HCT116 (cell line): ENCODE measurements around the gene MSI2. TPM values are rescaled to one million over a fixed set of nuclear protein-coding genes. Genes with fewer than 3 reads are reported as not detected.

Experiments used
- ATAC-seq: fragments of 200-7000 bp; cut with Tn5 transposase; 2 replicates; pipeline ENCODE4 v1.9.1; 2020; ENCODE audit warnings: mild to moderate bottlenecking, moderate library complexity
- BruUV-seq: library from RNA; stranded (reverse); fragments of 400-500 nt; replicated peaks from 2 replicates; lab custom pipeline; 2021; lab: Mats Ljungman, UMichigan
- CTCF ChIA-PET: fragments of 300-600 bp; sonication (Branson Sonifier 250); formaldehyde crosslinking; loops from one replicate; lab custom pipeline; 2021; ENCODE audit warnings: antibody characterized with exemption; lab: Charles Lee
- POLR2A ChIA-PET: fragments of 300-600, 350-600 bp; sonication (Branson Sonifier 250); formaldehyde crosslinking; loops from one replicate; lab custom pipeline; 2021; ENCODE audit warnings: antibody characterized with exemption; lab: Charles Lee
- RAD21 ChIA-PET, 2 experiments: fragments of 300-600 bp; sonication (Branson Sonifier 250); formaldehyde crosslinking; loops; one replicate each; lab custom pipeline; 2023; ENCODE audit warnings: low total read pairs in 2 of 2; ENCODE audit not compliant: uncharacterized antibody in 2 of 2, unreplicated experiment in 2 of 2, low non-redundant PET in 1 of 2; lab: Charles Lee
- DNase-seq: peaks from one replicate; pipeline ENCODE4 v3.0.0-alpha.2; 2010; ENCODE audit warnings: low read depth, low spot score
- H2AFZ ChIP-seq: fragments of 200-600 bp; shearing (Covaris generic), sonication (generic); 2 replicates; pipeline ENCODE4 v1.6.1; 2017; ENCODE audit warnings: low read depth, mixed run types, mixed read lengths, antibody characterized with exemption, low read length; ENCODE audit not compliant: poor library complexity, severe bottlenecking
- H3K27ac ChIP-seq: 2 replicates; pipeline ENCODE4 v1.5.1; 2012; ENCODE audit warnings: low read depth, low read length
- H3K27me3 ChIP-seq: fragments of 200-600 bp; sonication (generic); 2 replicates; pipeline ENCODE4 v1.6.1; 2016; ENCODE audit warnings: mixed run types, low read length, mixed read lengths; ENCODE audit not compliant: insufficient read depth
- H3K36me3 ChIP-seq, 2 experiments: fragments of 200-500 bp in 1 of 2; fragments of 200-600 bp in 1 of 2; sonication (Bioruptor generic) in 1 of 2; sonication (generic) in 1 of 2; 2 replicates each; pipeline versions ENCODE4 v1.5.1 to v1.6.1; 2014 to 2016; ENCODE audit warnings: low read length in 2 of 2, inconsistent platforms in 1 of 2, mixed read lengths in 1 of 2, mixed run types in 1 of 2; ENCODE audit not compliant: insufficient read depth in 2 of 2, control insufficient read depth in 1 of 2
- H3K4me1 ChIP-seq, 2 experiments: fragments of 200-600 bp in 1 of 2; sonication (generic) in 1 of 2; 2 replicates each; pipeline versions ENCODE4 v1.5.1 to v1.6.1; 2012 to 2017; ENCODE audit warnings: low read length in 2 of 2, inconsistent platforms in 1 of 2, mild to moderate bottlenecking in 1 of 2, mixed read lengths in 1 of 2, mixed run types in 1 of 2, moderate library complexity in 1 of 2; ENCODE audit not compliant: insufficient read depth in 2 of 2, control insufficient read depth in 1 of 2
- H3K4me2 ChIP-seq: fragments of 200-600 bp; sonication (generic); 2 replicates; pipeline ENCODE4 v1.6.1; 2017; ENCODE audit warnings: mixed run types, low read length, mixed read lengths
- H3K4me3 ChIP-seq, 2 experiments: fragments of 200-600 bp in 1 of 2; sonication (generic) in 1 of 2; replicated peaks in 1 of 2; 2 replicates each; pipeline ENCODE4 v1.5.1; 2011 to 2016; ENCODE audit warnings: low read length in 2 of 2, control low read depth in 1 of 2, low read depth in 1 of 2, mild to moderate bottlenecking in 1 of 2, mixed read lengths in 1 of 2, mixed run types in 1 of 2
- H3K79me2 ChIP-seq: fragments of 200-600 bp; sonication (generic); 2 replicates; pipeline ENCODE4 v1.6.1; 2017; ENCODE audit warnings: mild to moderate bottlenecking, mixed run types, low read length, moderate library complexity, mixed read lengths; ENCODE audit not compliant: insufficient read depth
- H3K9ac ChIP-seq: fragments of 200-600 bp; sonication (generic); 2 replicates; pipeline ENCODE4 v1.6.1; 2016; ENCODE audit warnings: low read length, mixed read lengths
- H3K9me2 ChIP-seq: fragments of 200-600 bp; sonication (generic), shearing (Covaris generic); 2 replicates; pipeline ENCODE4 v1.6.1; 2017; ENCODE audit warnings: mixed run types, mild to moderate bottlenecking, moderate library complexity; ENCODE audit not compliant: insufficient read depth
- H3K9me3 ChIP-seq, 2 experiments: fragments of 200-500 bp in 1 of 2; fragments of 200-600 bp in 1 of 2; sonication (Bioruptor generic) in 1 of 2; sonication (generic) in 1 of 2; 2 replicates each; pipeline ENCODE4 v1.6.1; 2014 to 2017; ENCODE audit warnings: low read length in 2 of 2, mixed read lengths in 2 of 2, inconsistent platforms in 1 of 2, low read depth in 1 of 2, mild to moderate bottlenecking in 1 of 2, mixed run types in 1 of 2, moderate library complexity in 1 of 2; ENCODE audit not compliant: control insufficient read depth in 1 of 2, insufficient read depth in 1 of 2
- H4K20me1 ChIP-seq: fragments of 200-600 bp; sonication (generic), shearing (Covaris generic); 2 replicates; pipeline ENCODE4 v1.6.1; 2017; ENCODE audit warnings: mixed run types, mild to moderate bottlenecking, moderate library complexity; ENCODE audit not compliant: insufficient read depth
- ATF3 ChIP-seq: IDR thresholded peaks from 2 replicates; pipeline ENCODE4 v1.6.1; 2012
- CBX3 ChIP-seq: IDR thresholded peaks from 2 replicates; pipeline ENCODE4 v1.6.1; 2012; ENCODE audit warnings: low read depth
- CEBPB ChIP-seq: IDR thresholded peaks from 2 replicates; pipeline ENCODE4 v1.6.1; 2012; ENCODE audit warnings: low read depth
- EGR1 ChIP-seq: IDR thresholded peaks from 2 replicates; pipeline ENCODE4 v1.6.1; 2012; ENCODE audit warnings: low read depth
- ELF1 ChIP-seq: IDR thresholded peaks from 2 replicates; pipeline ENCODE4 v1.6.1; 2012; ENCODE audit warnings: low read depth, borderline replicate concordance
- EZH2 ChIP-seq: fragments of 200-600 bp; sonication (generic); IDR thresholded peaks from 2 replicates; pipeline ENCODE4 v1.6.1; 2017; ENCODE audit warnings: antibody characterized with exemption, mixed run types
- EZH2phosphoT487 ChIP-seq: fragments of 200-600 bp; IDR thresholded peaks from 2 replicates; pipeline ENCODE4 v1.6.1; 2018; ENCODE audit warnings: antibody characterized with exemption, borderline replicate concordance
- FOSL1 ChIP-seq: IDR thresholded peaks from 2 replicates; pipeline ENCODE4 v1.6.1; 2012; ENCODE audit warnings: low read depth
- MAX ChIP-seq: IDR thresholded peaks from 2 replicates; pipeline ENCODE4 v1.6.1; 2012
- POLR2A ChIP-seq: IDR thresholded peaks from 2 replicates; pipeline ENCODE4 v1.7.0; 2011; ENCODE audit warnings: borderline replicate concordance; ENCODE audit not compliant: insufficient read depth, insufficient read length; ENCODE audit errors: extremely low read depth
- RAD21 ChIP-seq: IDR thresholded peaks from 2 replicates; pipeline ENCODE4 v1.6.1; 2012; ENCODE audit warnings: low read depth, mild to moderate bottlenecking
- REST ChIP-seq: IDR thresholded peaks from 2 replicates; pipeline ENCODE4 v1.6.1; 2012; ENCODE audit warnings: low read depth
- SIN3A ChIP-seq: IDR thresholded peaks from 2 replicates; pipeline ENCODE4 v1.6.1; 2012; ENCODE audit warnings: low read depth
- SP1 ChIP-seq: IDR thresholded peaks from 2 replicates; pipeline ENCODE4 v1.6.1; 2012; ENCODE audit warnings: low read depth
- SRF ChIP-seq: IDR thresholded peaks from 2 replicates; pipeline ENCODE4 v1.6.1; 2012; ENCODE audit warnings: low read depth
- TCF7L2 ChIP-seq: IDR thresholded peaks from 2 replicates; pipeline ENCODE4 v1.7.0; 2011; ENCODE audit warnings: borderline replicate concordance, inconsistent platforms; ENCODE audit not compliant: insufficient read depth, insufficient read length; ENCODE audit errors: extremely low read depth
- YY1 ChIP-seq: IDR thresholded peaks from 2 replicates; pipeline ENCODE4 v1.6.1; 2011; ENCODE audit warnings: low read length, low read depth, moderate library complexity, mild to moderate bottlenecking; ENCODE audit not compliant: insufficient replicate concordance; ENCODE audit errors: extremely low read depth
- ZBTB33 ChIP-seq: IDR thresholded peaks from 2 replicates; pipeline ENCODE4 v1.6.1; 2011; ENCODE audit warnings: mild to moderate bottlenecking, low read length, moderate library complexity; ENCODE audit not compliant: insufficient replicate concordance; ENCODE audit errors: extremely low read depth
- ZFX ChIP-seq: fragments of 450-650 bp; IDR thresholded peaks from 2 replicates; pipeline ENCODE4 v1.6.1; 2017
- ZNF274 ChIP-seq: fragments of 200-500 bp; sonication (Bioruptor generic); IDR thresholded peaks from 2 replicates; pipeline ENCODE4 v1.6.1; 2014; ENCODE audit warnings: mild to moderate bottlenecking, low read depth, low read length, inconsistent platforms
- intact Hi-C: fragments of 100-400 bp; cut with micrococcal nuclease; formaldehyde crosslinking; loops from 2 replicates; pipeline ENCODE4 v1.10.0; 2022
- total RNA-seq: library from RNA; stranded (reverse); gene quantifications from one replicate; pipeline ENCODE4 v1.2.1, GENCODE V29; 2021; ENCODE audit not compliant: unreplicated experiment

The MSI2 gene
- total RNA-seq, 1 experiment from 2014 or later: 137 TPM

- CTCF ChIA-PET: interaction anchor here (4.5 kb wide), 1 partner anchor 16 kb away, joined by 22 read pairs; no protein-coding TSS in a partner anchor
- H3K4me2 ChIP-seq: no peak overlapping the region
These were observed 3.5 kb downstream of the MSI2 start for GRCh38 chr17:57259817-57260216.

More at GRCh38 chr17:57259817-57260216, 3.5 kb downstream of the MSI2 start:
- Histone ChIP-seq H3K36me3 (peaks cover 34 to 42% of the 10 kb centered on the region in 2 experiments; a peak in 3 of 4 replicates), H2AFZ (no peak overlapping the region), H3K4me3 (no peak overlapping the region), H3K27me3 (no peaks in the 10 kb centered on the region), H3K9ac (no peak overlapping the region), H3K9me3 (no peaks in the 10 kb centered on the region), H3K27ac (no peak overlapping the region), H3K79me2 (peaks cover 39% of the 10 kb centered on the region), H3K9me2 (no peaks in the 10 kb centered on the region), H4K20me1 (no peaks in the 10 kb centered on the region), H3K4me1 (peaks cover 13 to 27% of the 10 kb centered on the region in 2 experiments)
- ATAC-seq (no peak), DNase-seq (no peak)
- POLR2A ChIA-PET: no interaction called here
- TF ChIP-seq CBX3: no peak
- TF ChIP-seq ZFX: no peak
- no peak for TF ChIP-seq EZH2phosphoT487
- TF ChIP-seq YY1: no peak
- no peak for TF ChIP-seq REST
- TF ChIP-seq SP1: no peak
- no peak for TF ChIP-seq EGR1
- no peak for TF ChIP-seq EZH2
- TF ChIP-seq SRF: no peak
- no peak for TF ChIP-seq TCF7L2
- no peak for TF ChIP-seq CEBPB
- no peak for TF ChIP-seq ELF1
- no peak for TF ChIP-seq FOSL1
- no peak for TF ChIP-seq ZNF274
- no peak for TF ChIP-seq SIN3A
- TF ChIP-seq ZBTB33: no peak
- no peak for TF ChIP-seq MAX
- TF ChIP-seq POLR2A: no peak
- no peak for TF ChIP-seq ATF3
- no peak for TF ChIP-seq RAD21
- intact Hi-C loops: loop anchor here (5.0 kb wide), 2 partner anchors 112 to 182 kb away; no protein-coding TSS in a partner anchor
- no TSS peak for BruUV-seq
- RAD21 ChIA-PET: no interaction called here
